Measurements from ENCODE around the gene KCNG4. TPM values are rescaled to one million over a fixed set of nuclear protein-coding genes. Genes with fewer than 3 reads are reported as not detected.

The KCNG4 gene
- total and polyA plus RNA-seq, 4 experiments from 2014 or later: not detected

Other genes starting within 250 kb of the KCNG4 start
- not detected for gene SLC38A8, start 197.2 kb downstream of the KCNG4 start, total RNA-seq
- gene SLC38A8, start 197.2 kb downstream of the KCNG4 start, polyA plus RNA-seq: not detected
- gene MBTPS1, start 123.1 kb downstream of the KCNG4 start, total RNA-seq: 100 to 1,000 TPM; 137 to 140 TPM
- 10 to 100 TPM; 53.9 to 61.4 TPM for gene MBTPS1, start 123.1 kb downstream of the KCNG4 start, polyA plus RNA-seq
- 10 to 100 TPM; 20.1 to 23.0 TPM for gene HSDL1, start 94.8 kb downstream of the KCNG4 start, total RNA-seq
- gene HSDL1, start 94.8 kb downstream of the KCNG4 start, polyA plus RNA-seq: 10 to 100 TPM in 1 of 2 donors, 1 to 10 TPM in 1; 9.9 to 11.4 TPM
- under 1 TPM in 1 of 2 experiments, not detected in 1; 0.19 TPM for gene DNAAF1, start 94.7 kb downstream of the KCNG4 start, total RNA-seq
- gene DNAAF1, start 94.7 kb downstream of the KCNG4 start, polyA plus RNA-seq: 1 to 10 TPM in 1 of 2 donors, not detected in 1; 1.2 TPM
- gene TAF1C, start 53.0 kb downstream of the KCNG4 start, total RNA-seq: 100 to 1,000 TPM in 1 of 2 experiments, 10 to 100 TPM in 1; 91.5 to 102 TPM
- 10 to 100 TPM in 1 of 2 donors, 1 to 10 TPM in 1; 4.1 to 10.9 TPM for gene TAF1C, start 53.0 kb downstream of the KCNG4 start, polyA plus RNA-seq
- not detected for gene ADAD2, start 48.9 kb downstream of the KCNG4 start, total RNA-seq
- not detected for gene ADAD2, start 48.9 kb downstream of the KCNG4 start, polyA plus RNA-seq
- gene WFDC1, start 54.9 kb upstream of the KCNG4 start, total RNA-seq: not detected
- gene WFDC1, start 54.9 kb upstream of the KCNG4 start, polyA plus RNA-seq: not detected
- not detected for gene ATP2C2, start 128.5 kb upstream of the KCNG4 start, total RNA-seq
- not detected for gene ATP2C2, start 128.5 kb upstream of the KCNG4 start, polyA plus RNA-seq